Right ventricle myocardium superior (tissue), 1 donor: Measurements from ENCODE around the gene RAD52. TPM values are rescaled to one million over a fixed set of nuclear protein-coding genes. Genes with fewer than 3 reads are reported as not detected.
"Not testable (repeated sequence)": the region's sequence is repeated elsewhere in the genome, so short reads cannot be mapped to it uniquely, and the experiment has no call there.

Experiments
- ATAC-seq: fragments of 200-7000 bp; cut with Tn5 transposase; one replicate; pipeline ENCODE4 v1.9.1; 2020; ENCODE audit warnings: mild to moderate bottlenecking; ENCODE audit not compliant: poor library complexity
- DNase-seq: peaks from one replicate; pipeline ENCODE4 v3.0.0-alpha.2; 2020
- intact Hi-C: fragments of 100-400 bp; cut with DNase I; formaldehyde crosslinking; loops from one replicate; pipeline ENCODE4 v1.11.2; 2022
- total RNA-seq: library from RNA; stranded (reverse); fragmentation: NEBNext Ultra II Directional; extraction: Animal tissue kit (Norgen Biotek cat#: 25700); gene quantifications from one replicate; pipeline ENCODE4 v1.2.1, GENCODE V29; 2021
- donor health status: DM: no; HTN: yes; CAD: no; lungs with severe emphysema.

Gene RAD52
- total RNA-seq, 1 donor from 2014 or later = 6.5 TPM

DNA sequence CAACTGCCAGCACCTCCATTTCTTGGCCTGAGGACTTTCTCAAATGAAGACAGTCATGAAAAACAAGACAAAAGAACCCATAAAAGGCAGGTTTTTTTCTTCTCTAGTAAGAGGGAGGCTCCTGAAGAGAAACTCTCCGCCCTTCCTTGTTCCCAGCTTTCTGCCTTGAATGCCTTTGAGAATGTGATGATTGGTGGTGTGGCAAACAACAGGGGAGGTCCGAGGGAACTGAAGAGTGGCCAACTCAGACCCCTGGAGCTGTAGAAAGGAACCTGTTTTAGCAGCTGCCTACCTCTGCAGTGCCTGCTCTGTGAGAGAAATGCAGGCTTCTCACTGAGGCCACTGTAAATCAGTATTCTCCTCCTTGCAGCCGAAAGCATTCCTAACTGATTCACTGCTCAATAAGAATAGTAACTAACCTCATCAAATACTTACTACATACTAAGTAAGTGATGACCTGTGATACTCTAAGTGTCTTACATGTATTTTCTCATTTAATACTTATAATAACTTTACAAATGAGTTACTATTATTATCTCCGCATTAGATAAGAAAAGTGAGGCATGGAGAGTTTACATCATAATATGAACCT is 24.9 kb upstream of the RAD52 start:
- DNase-seq (no peak), ATAC-seq (no peak)
- intact Hi-C loops = loop anchor here (2.0 kb wide), 1 partner anchor 24 kb away; no protein-coding TSS in a partner anchor

- intact Hi-C loops = no loop called here
- ATAC-seq (no peak), DNase-seq (no peak)
Observed at GRCh38 chr12:971991-972390, 22.5 kb upstream of the RAD52 start.

- DNase-seq = no peak
- intact Hi-C loops = no loop called here
- ATAC-seq = no peak
Observed at GRCh38 chr12:969821-970220, 20.3 kb upstream of the RAD52 start.

GRCh38 chr12:968545-968944 is 19.1 kb upstream of the RAD52 start:
- DNase-seq = no peak
- intact Hi-C loops = no loop called here

GRCh38 chr12:967641-968040 is 18.1 kb upstream of the RAD52 start:
- no peak for ATAC-seq
- DNase-seq = no peak
- intact Hi-C loops = no loop called here

More at GRCh38 chr12:968545-968944, 19.1 kb upstream of the RAD52 start:
- no peak for ATAC-seq

GRCh38 chr12:966724-967123 is 17.2 kb upstream of the RAD52 start:
- intact Hi-C loops = no loop called here
- ATAC-seq (no peak), DNase-seq (no peak)

DNA sequence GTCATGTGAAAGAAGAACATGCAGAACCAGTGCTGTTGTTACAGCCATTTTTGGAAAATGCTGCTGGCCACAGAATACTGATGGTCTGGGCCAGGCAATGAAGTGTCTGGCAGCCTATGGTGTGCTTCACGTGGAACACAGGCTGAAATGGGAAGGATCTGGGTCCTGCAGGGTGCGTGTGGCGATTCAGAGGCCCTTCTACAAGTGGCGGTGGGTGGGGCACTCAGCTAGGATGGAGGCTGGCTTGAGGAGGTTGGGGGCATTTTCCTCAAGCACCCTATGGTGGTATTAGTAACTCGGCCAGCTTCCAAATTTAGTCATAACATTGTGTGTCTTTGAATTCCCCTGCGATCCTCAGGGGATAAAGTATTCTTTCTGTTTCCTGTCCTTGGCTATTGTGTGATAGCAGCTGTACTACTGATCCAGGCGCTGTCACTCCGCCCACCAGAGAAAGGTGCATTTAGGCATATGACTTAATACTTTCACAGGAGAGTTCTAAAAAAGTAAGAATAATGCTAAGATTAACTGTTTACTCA is 9.2 kb upstream of the RAD52 start:
- no peak for ATAC-seq
- intact Hi-C loops = no loop called here
- DNase-seq = no peak

GRCh38 chr12:955939-956338 is 6.4 kb upstream of the RAD52 start:
- intact Hi-C loops = no loop called here
- DNase-seq = no peak
- ATAC-seq = no peak

- no peak for ATAC-seq
- DNase-seq = no peak
- intact Hi-C loops = loop anchor here (5.0 kb wide), 1 partner anchor 387 kb away; no protein-coding TSS in a partner anchor
Observed at GRCh38 chr12:954741-955140, 5.2 kb upstream of the RAD52 start.

GRCh38 chr12:953776-954175 is 4.3 kb upstream of the RAD52 start:
- intact Hi-C loops = loop anchor here (5.0 kb wide), 1 partner anchor 386 kb away; no protein-coding TSS in a partner anchor
- ATAC-seq (no peak), DNase-seq (no peak)

DNA sequence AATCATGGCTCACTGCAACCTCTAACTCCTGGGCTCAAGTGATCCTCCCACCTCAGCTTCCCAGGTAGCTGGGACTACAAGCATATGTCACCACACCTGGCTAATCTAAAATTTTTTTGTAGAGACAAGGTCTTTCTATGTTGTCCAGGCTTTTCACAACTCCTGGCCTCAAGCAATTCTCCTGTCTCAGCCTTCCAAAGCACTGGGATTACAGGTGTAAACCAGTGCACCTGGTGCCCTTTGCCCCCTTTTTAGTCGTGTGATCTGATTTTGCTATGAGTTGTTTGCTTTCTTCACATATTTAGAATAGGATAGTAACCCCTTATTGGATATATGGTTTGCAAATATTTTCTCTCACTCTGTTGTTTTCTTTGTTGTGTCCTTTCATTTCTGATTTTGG is 1.7 kb upstream of the RAD52 start:
- ATAC-seq = no peak
- intact Hi-C loops = loop anchor here (2.0 to 5.0 kb wide), 2 partner anchors 24 to 384 kb away; no protein-coding TSS in a partner anchor
- DNase-seq = no peak

DNA sequence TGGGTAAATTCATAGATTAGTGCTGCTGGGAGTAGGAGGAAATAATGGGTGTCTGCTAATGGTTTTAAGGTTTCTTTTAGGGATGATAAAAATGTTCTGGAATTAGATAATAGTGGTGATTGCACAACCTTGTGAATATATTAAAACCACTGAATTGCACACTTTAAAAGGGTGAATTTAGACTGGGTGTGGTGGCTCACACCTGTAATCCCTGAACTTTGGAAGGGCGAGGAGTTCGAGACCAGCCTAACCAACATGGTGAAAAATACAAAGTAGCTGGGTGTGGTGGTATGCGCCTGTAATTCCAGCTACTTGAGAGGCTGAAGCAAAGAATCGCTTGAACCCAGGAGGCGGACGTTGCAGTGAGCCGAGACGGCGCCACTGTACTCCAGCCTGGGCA is 1.3 kb downstream of the RAD52 start:
- no peak for ATAC-seq
- intact Hi-C loops = no loop called here

GRCh38 chr12:946631-947030 is 2.9 kb downstream of the RAD52 start:
- intact Hi-C loops = no loop called here
- ATAC-seq = no peak

More for the DNA sequence above, 1.3 kb downstream of the RAD52 start:
- DNase-seq = no peak

GRCh38 chr12:946212-946611 is 3.3 kb downstream of the RAD52 start:
- DNase-seq (no peak), ATAC-seq (no peak)
- intact Hi-C loops = no loop called here

More at GRCh38 chr12:946631-947030, 2.9 kb downstream of the RAD52 start:
- DNase-seq = no peak

- DNase-seq (no peak), ATAC-seq (no peak)
- intact Hi-C loops = no loop called here
Observed at GRCh38 chr12:944211-944610, 5.3 kb downstream of the RAD52 start.

DNA sequence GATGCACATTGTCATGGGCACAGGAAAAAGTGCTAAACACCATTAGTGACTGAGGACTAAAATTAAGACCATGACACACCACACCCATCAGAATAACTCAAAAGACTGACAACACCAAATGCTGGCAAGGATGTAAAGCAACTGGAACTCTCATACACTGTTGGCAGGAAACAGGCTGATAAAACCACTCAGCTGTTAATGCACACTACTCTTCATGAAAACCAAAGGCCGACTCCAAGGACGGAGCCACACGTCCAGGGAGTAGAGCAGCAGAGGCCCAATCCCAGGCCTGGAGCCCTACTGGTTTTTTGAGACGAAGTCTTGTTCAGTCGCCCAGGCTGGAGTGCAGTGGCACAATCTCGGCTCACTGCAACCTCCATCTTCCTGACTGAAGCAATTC is 6.4 kb downstream of the RAD52 start:
- ATAC-seq (peak; percentile 87), DNase-seq (no peak)
- intact Hi-C loops = no loop called here

DNA sequence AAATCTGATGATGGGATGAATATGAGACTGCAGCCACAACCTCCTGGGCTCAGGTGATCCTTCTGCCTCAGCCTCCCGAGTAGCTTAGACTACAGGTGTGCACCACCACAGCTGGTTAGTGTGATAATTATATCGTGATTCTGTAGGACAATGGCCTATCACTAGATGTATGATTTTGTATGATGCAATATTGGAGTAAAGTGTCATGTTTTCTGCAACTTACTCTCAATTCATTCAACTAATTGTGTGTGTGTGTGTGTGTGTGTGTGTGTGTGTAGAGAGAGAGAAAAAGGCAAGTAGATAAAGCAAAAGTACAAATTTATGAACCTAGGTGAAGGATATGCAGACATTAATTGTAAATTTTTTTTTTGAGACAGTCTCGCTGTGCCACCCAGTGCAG is 10.7 kb downstream of the RAD52 start:
- intact Hi-C loops = no loop called here
- ATAC-seq (no peak), DNase-seq (no peak)

- ATAC-seq (no peak), DNase-seq (no peak)
- intact Hi-C loops = no loop called here
Observed at GRCh38 chr12:936377-937345, 12.8 kb downstream of the RAD52 start.

DNA sequence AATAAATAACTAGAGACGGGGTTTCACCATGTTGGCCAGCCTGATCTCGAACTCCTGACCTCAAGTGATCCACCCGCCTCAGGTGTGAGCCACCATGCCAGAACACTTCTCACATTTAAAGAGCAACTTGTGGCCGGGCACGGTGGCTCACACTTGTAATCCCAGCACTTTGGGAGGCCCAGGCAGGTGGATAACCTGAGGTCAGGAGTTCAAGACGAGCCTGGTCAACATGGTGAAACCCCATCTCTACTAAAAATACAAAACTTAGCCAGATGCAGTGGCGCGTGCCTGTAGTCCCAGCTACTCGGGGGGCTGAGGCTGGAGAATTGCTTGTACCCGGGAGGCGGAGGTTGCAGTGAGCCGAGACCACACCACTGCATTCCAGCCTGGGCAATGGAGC is 13.6 kb downstream of the RAD52 start:
- DNase-seq, ATAC-seq, intact Hi-C loops: not testable (repeated sequence)

- DNase-seq (no peak), ATAC-seq (no peak)
- intact Hi-C loops = no loop called here
Observed at GRCh38 chr12:931591-931990, 17.9 kb downstream of the RAD52 start.
